Measurements from ENCODE around the gene ERICH2.

ERICH2 gene

GRCh38 chr2:170818036-170818751 is 48.0 kb downstream of the ERICH2 start:
- no peak for DNase-seq

- DNase-seq: no peak
These were observed 48.7 kb downstream of the ERICH2 start for GRCh38 chr2:170818752-170819470.

- no peak for DNase-seq
These were observed 49.8 kb downstream of the ERICH2 start for GRCh38 chr2:170819680-170820664.

GRCh38 chr2:170820757-170821530 is 50.8 kb downstream of the ERICH2 start:
- no peak for DNase-seq

GRCh38 chr2:170821531-170822289 is 51.5 kb downstream of the ERICH2 start:
- DNase-seq: no peak

GRCh38 chr2:170822290-170823087 is 52.3 kb downstream of the ERICH2 start:
- DNase-seq: no peak

GRCh38 chr2:170823088-170823897 is 53.1 kb downstream of the ERICH2 start:
- no peak for DNase-seq

- no peak for DNase-seq
These were observed 53.7 kb downstream of the ERICH2 start for GRCh38 chr2:170823898-170824215.

- DNase-seq: no peak
These were observed 54.4 kb downstream of the ERICH2 start for GRCh38 chr2:170824526-170825015.

GRCh38 chr2:170827841-170828532 is 57.8 kb downstream of the ERICH2 start:
- DNase-seq: no peak

GRCh38 chr2:170828533-170828916 is 58.3 kb downstream of the ERICH2 start:
- DNase-seq: no peak

GRCh38 chr2:170829036-170829435 is 58.9 kb downstream of the ERICH2 start:
- no peak for DNase-seq

GRCh38 chr2:170830166-170830565 is 60.0 kb downstream of the ERICH2 start:
- DNase-seq: no peak

GRCh38 chr2:170831115-170831514 is 60.9 kb downstream of the ERICH2 start:
- no peak for DNase-seq

- no peak for DNase-seq
These were observed 65.8 kb downstream of the ERICH2 start for GRCh38 chr2:170836027-170836426.

- DNase-seq: no peak
These were observed 70.6 kb downstream of the ERICH2 start for GRCh38 chr2:170840717-170841210.

GRCh38 chr2:170842785-170843184 is 72.6 kb downstream of the ERICH2 start:
- DNase-seq: no peak

- no peak for DNase-seq
These were observed 73.5 kb downstream of the ERICH2 start for GRCh38 chr2:170843656-170844055.

- DNase-seq: no peak
These were observed 75.2 kb downstream of the ERICH2 start for GRCh38 chr2:170845343-170845742.
